Spleen (tissue), 11 donors: Measurements from ENCODE around the gene CRB2. TPM values are rescaled to one million over a fixed set of nuclear protein-coding genes. Genes with fewer than 3 reads are reported as not detected.

Experiments
- DNase-seq: peaks from one replicate; pipeline ENCODE4 v3.0.0-alpha.2; 2020
- H3K27ac ChIP-seq, 8 donors: fragments of 200-600 bp; sonication (generic) in 7 of 8; 1 replicate in 4 of 8; 2 replicates in 4 of 8; pipeline versions ENCODE4 v1.5.0 to v1.8.0; 2016 to 2021; ENCODE audit warnings: inconsistent platforms in 4 of 8, mild to moderate bottlenecking in 4 of 8, moderate library complexity in 1 of 8
- H3K27me3 ChIP-seq, 7 donors: fragments of 200-600 bp; sonication (generic) in 6 of 7; replicated peaks in 1 of 7; 1 replicate in 4 of 7; 2 replicates in 3 of 7; pipeline versions ENCODE4 v1.5.0 to v1.8.0; 2016 to 2021; ENCODE audit warnings: inconsistent platforms in 3 of 7, mild to moderate bottlenecking in 1 of 7
- H3K36me3 ChIP-seq, 6 donors: fragments of 200-600 bp; sonication (generic) in 5 of 6; 1 replicate in 4 of 6; 2 replicates in 2 of 6; pipeline versions ENCODE4 v1.5.0 to v1.8.0; 2016 to 2021; ENCODE audit warnings: inconsistent platforms in 2 of 6
- H3K4me1 ChIP-seq, 6 donors: fragments of 200-600 bp; sonication (generic) in 5 of 6; 1 replicate in 3 of 6; 2 replicates in 3 of 6; pipeline versions ENCODE4 v1.5.0 to v1.8.0; 2016 to 2021; ENCODE audit warnings: inconsistent platforms in 3 of 6
- H3K4me3 ChIP-seq, 8 donors: fragments of 200-600 bp; sonication (generic) in 7 of 8; 1 replicate in 4 of 8; 2 replicates in 4 of 8; pipeline versions ENCODE4 v1.5.0 to v1.8.0; 2016 to 2021; ENCODE audit warnings: inconsistent platforms in 4 of 8, mild to moderate bottlenecking in 4 of 8, moderate library complexity in 2 of 8
- H3K9me3 ChIP-seq, 8 donors: fragments of 200-600 bp; sonication (generic) in 7 of 8; 1 replicate in 4 of 8; 2 replicates in 4 of 8; pipeline versions ENCODE4 v1.5.0 to v1.8.0; 2016 to 2021; ENCODE audit warnings: inconsistent platforms in 4 of 8
- POLR2A ChIP-seq, 3 donors: fragments of 450-650 bp; IDR thresholded peaks; one replicate each; pipeline ENCODE4 v1.5.1; 2017; ENCODE audit warnings: antibody characterized with exemption in 3 of 3, mild to moderate bottlenecking in 1 of 3
- POLR2AphosphoS5 ChIP-seq, 3 donors: sonication (generic); formaldehyde crosslinking; IDR thresholded peaks; one replicate each; pipeline ENCODE4 v1.5.1; 2017; ENCODE audit warnings: antibody characterized with exemption in 3 of 3
- WGBS, 5 donors: extraction: QIAGEN DNeasy Blood & Tissue Kit in 3 of 5; methylation state at CpG; one replicate each; pipeline versions ENCODE4 v1.1.5 to v1.1.7; 2013 to 2018; 5-methylcytosine and 5-hydroxymethylcytosine counted together
- intact Hi-C: fragments of 100-400 bp; cut with DNase I; formaldehyde crosslinking; loops from one replicate; pipeline ENCODE4 v1.15.0; 2023; ENCODE audit warnings: low total_unique reads
- polyA plus RNA-seq, 3 donors: library from polyadenylated mRNA; stranded (reverse); fragments of 200-250 nt; gene quantifications; one replicate each; pipeline ENCODE4 v1.2.1, GENCODE V29; 2013
- total RNA-seq, 7 donors: library from RNA; depleted of rRNA in 3 of 7; stranded (reverse); fragments of >200 nt in 3 of 7; fragmentation: NEBNext Ultra II Directional in 4 of 7; extraction: Animal tissue kit (Norgen Biotek cat#: 25700) in 4 of 7; gene quantifications; one replicate each; pipeline versions ENCODE4 v1.1.0 to v1.2.1, GENCODE V29; 2016 to 2021
- TF ChIP-seq, protein P1 (sequence below), 11 experiments: fragments of 200-600 bp in 7 of 11; fragments of 450-650 bp in 4 of 11; sonication (generic) in 4 of 11; IDR thresholded peaks in 8 of 11; conservative IDR thresholded peaks in 3 of 11; 1 replicate in 7 of 11; 2 replicates in 4 of 11; pipeline versions ENCODE4 v1.4.0 to v1.8.0; 2016 to 2021; ENCODE audit warnings: antibody characterized with exemption in 11 of 11, inconsistent platforms in 4 of 11, mild to moderate bottlenecking in 1 of 11
- donor health status: healthy with polysubstance abuse.
- donor health status: DM: no; HTN: no; CAD: no; lungs with moderate emphysema.
- donor health status: DM: no; HTN: no; CAD: no.
- donor health status: Bipolar disorder and iron deficiency.
- donor health status: healthy.
- donor health status: DM: no; HTN: no; CAD: no.
- donor health status: DM: yes; HTN: yes; CAD: no.

CRB2 gene
- total and polyA plus RNA-seq, 10 donors = 0.34 to 3.0 (median 1.6) TPM

DNA sequence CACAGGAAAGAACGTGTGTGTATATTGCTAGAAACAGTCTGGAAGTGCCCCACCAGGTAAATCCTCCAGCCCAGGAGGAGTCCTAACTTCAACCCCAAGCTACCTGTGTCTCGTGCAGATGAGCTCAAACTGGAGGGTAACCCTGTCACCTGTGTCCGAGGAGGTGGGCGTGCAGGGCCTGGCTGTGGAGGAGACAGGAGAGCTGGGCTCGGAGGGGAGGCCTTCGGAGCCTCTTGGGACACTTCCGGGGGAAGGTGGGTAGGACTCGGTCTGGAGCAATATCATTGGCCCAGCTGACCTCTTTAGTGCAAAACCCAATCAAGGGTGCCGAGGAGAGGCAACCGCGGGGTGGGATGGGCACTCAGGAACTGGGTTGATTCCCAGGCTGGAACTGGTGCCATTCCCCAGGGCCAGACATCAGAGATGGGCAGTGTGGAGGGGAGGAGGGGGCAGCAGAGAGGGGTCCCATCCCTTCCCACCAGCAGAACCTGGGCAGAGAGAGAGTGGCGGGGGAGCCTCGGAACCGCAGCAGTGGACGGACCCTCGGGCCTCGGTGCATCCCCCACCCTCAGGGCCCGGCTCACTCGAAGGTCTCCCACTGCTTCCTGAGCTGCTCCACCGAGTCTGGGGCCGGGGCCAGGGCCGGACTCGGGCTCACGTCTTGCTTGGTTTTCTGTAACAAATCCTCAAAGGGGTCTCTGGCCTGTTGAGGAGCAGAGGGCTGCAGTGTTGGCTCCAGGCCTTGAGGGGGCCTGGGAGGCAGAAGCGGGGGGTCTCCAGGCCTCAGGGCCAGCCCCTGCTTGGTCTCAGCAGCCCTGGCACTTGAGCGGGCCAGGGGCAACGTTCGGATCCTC is 25.1 kb downstream of the CRB2 start:
- Histone ChIP-seq H3K9me3 (no peaks in the 10 kb centered on the region), H3K4me1 (peaks cover 0 to 17% (median 6%) of the 10 kb centered on the region in 6 donors), H3K27me3 (peaks cover 0 to 4% (median 0%) of the 10 kb centered on the region in 7 donors), H3K27ac (no peak overlapping the region), H3K4me3 (no peak overlapping the region), H3K36me3 (peaks cover 0 to 57% (median 24%) of the 10 kb centered on the region in 6 donors)
- no peak for DNase-seq
- TF ChIP-seq, protein P1, sequence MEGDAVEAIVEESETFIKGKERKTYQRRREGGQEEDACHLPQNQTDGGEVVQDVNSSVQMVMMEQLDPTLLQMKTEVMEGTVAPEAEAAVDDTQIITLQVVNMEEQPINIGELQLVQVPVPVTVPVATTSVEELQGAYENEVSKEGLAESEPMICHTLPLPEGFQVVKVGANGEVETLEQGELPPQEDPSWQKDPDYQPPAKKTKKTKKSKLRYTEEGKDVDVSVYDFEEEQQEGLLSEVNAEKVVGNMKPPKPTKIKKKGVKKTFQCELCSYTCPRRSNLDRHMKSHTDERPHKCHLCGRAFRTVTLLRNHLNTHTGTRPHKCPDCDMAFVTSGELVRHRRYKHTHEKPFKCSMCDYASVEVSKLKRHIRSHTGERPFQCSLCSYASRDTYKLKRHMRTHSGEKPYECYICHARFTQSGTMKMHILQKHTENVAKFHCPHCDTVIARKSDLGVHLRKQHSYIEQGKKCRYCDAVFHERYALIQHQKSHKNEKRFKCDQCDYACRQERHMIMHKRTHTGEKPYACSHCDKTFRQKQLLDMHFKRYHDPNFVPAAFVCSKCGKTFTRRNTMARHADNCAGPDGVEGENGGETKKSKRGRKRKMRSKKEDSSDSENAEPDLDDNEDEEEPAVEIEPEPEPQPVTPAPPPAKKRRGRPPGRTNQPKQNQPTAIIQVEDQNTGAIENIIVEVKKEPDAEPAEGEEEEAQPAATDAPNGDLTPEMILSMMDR (IDR thresholded peaks at IDR 0.05 in 8 of 11, conservative IDR thresholded peaks at IDR 0.05 in 3 of 11) = no peak
- TF ChIP-seq POLR2AphosphoS5 (IDR thresholded peaks at IDR 0.05) (no peak), POLR2A (IDR thresholded peaks at IDR 0.05) (no peak)
- intact Hi-C loops = no loop called here
- WGBS, 5 donors = 88 to 94% (median 91%) methylated on average over 24 to 28 of the region's 28 CpGs

DNA sequence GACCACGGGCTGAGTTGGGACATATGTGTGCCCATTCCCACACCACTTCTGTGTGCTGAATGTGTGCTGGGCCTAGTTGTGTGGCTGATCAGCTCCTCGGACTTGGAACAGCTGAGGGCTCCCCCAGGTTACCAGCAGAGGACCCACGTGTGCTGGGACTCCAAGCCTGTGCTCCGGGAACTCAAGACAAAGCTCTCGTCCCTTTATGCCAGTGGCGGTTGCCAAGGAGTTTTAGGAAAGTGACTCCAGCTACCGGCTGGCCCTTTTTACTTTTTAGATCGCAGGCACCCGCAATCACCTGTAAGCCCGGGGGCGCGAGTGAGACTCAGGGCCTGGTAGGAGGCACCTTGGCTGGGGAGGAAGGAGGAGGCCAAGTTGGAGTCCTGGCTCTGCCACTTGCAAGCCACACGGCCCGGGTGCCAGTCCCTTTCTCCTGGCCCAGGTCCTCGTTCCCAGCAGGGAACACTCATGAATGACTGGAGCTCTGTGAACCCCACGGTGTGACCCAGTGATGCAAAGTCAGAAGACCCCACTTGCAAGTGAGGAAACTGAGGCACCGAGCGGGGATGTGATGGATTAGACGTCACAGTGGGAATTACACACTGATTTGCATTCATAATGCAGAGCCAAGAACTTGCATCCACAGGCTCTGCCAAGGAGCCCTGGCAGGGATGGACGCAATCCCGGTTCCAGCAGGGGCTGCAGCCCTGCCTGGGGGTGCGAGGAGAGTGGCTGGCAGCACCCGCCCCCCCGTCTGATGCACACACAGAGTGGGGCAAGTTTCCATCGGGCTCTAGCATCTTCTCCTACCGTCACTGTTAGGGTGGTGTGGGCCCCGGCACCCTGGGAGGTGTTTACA is 26.9 kb downstream of the CRB2 start:
- TF ChIP-seq POLR2AphosphoS5 (IDR thresholded peaks at IDR 0.05) = peak in 1 of 3 donors; percentile 34
- TF ChIP-seq, protein P1 (IDR thresholded peaks at IDR 0.05 in 8 of 11, conservative IDR thresholded peaks at IDR 0.05 in 3 of 11) = no peak
- TF ChIP-seq POLR2A (IDR thresholded peaks at IDR 0.05) = no peak
- no peaks in the 10 kb centered on the region for H3K27me3 ChIP-seq
- no peak overlapping the region for H3K27ac ChIP-seq
- peaks cover 0 to 57% (median 24%) of the 10 kb centered on the region in 6 donors for H3K36me3 ChIP-seq
- intact Hi-C loops = no loop called here
- no peaks in the 10 kb centered on the region for H3K9me3 ChIP-seq
- DNase-seq = no peak
- no peak overlapping the region for H3K4me3 ChIP-seq
- H3K4me1 ChIP-seq = peaks cover 0 to 10% (median 0%) of the 10 kb centered on the region in 6 donors
- 89 to 95% (median 94%) methylated on average over 26 to 27 of the region's 27 CpGs for WGBS, 5 donors

DNA sequence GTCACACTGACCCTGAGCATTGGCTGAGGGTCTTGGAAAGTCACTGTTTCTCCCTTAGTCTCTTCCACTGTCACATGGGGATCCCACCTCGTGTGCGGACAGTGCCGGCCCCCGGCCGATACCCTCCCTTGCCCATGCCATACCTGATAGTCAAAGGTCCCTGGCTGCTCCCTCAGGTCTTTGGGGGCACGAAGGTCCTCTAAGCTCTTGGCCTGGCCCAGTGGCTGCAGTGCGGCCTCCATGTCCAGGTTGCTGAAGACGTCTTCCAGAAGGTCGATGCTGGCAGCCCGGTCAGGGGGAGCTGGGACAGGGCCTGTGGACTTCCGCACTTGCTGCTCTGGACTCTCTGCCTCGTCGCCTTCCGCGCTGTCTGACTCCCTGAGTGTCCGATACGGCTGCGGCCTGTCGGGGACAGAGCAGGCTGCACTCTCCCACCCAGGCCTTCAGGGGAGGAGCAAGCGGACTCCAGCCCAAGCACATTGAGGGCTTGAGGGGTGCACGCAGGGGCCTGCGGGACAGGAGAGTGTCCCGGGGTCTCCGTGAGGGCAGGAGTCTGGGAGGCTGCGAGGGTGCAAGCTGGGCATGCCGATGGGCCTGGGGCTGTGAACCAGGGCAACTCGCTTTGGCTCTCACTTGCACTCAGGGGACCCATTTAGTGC is 27.6 kb downstream of the CRB2 start:
- Histone ChIP-seq H3K4me1 (peaks cover 0 to 10% (median 0%) of the 10 kb centered on the region in 6 donors), H3K9me3 (no peaks in the 10 kb centered on the region), H3K27me3 (no peaks in the 10 kb centered on the region), H3K4me3 (no peak overlapping the region), H3K27ac (no peak overlapping the region), H3K36me3 (peaks cover 0 to 57% (median 24%) of the 10 kb centered on the region in 6 donors)
- 89 to 99% (median 91%) methylated on average over 20 to 27 of the region's 27 CpGs for whole genome bisulfite sequencing, 5 donors
- no peak for DNase-seq
- TF ChIP-seq POLR2A (IDR thresholded peaks at IDR 0.05) = no peak
- TF ChIP-seq, protein P1 (IDR thresholded peaks at IDR 0.05 in 8 of 11, conservative IDR thresholded peaks at IDR 0.05 in 3 of 11) = no peak
- no peak for TF ChIP-seq POLR2AphosphoS5 (IDR thresholded peaks at IDR 0.05)
- intact Hi-C loops = no loop called here
